H1 (cell line): Measurements from ENCODE around the gene STK33. TPM values are rescaled to one million over a fixed set of nuclear protein-coding genes. Genes with fewer than 3 reads are reported as not detected.

ENCODE experiments used
- CTCF ChIA-PET: fragments of 300-600 bp; sonication (Branson Sonifier 250); formaldehyde crosslinking; loops from one replicate; lab custom pipeline; 2021; ENCODE audit not compliant: partially characterized antibody; lab: Charles Lee
- POLR2A ChIA-PET: fragments of 300-600 bp; sonication (Branson Sonifier 250); formaldehyde crosslinking; loops from one replicate; lab custom pipeline; 2021; ENCODE audit warnings: inconsistent platforms; ENCODE audit not compliant: partially characterized antibody; lab: Charles Lee
- DNase-seq, 2 experiments: peaks; one replicate each; pipeline versions ENCODE4 v3.0.0 to v3.0.0-alpha.2; 2010 to 2022; ENCODE audit warnings: low spot score in 2 of 2, low read depth in 1 of 2, mixed read lengths in 1 of 2
- FAIRE-seq: peaks from 2 replicates; lab custom pipeline; 2011; peaks lifted over from hg19 to GRCh38; lab: Jason Lieb, UNC
- H2AFZ ChIP-seq: 2 replicates; pipeline ENCODE4 v1.8.1; 2012; ENCODE audit warnings: low read length, inconsistent platforms
- H2AK5ac ChIP-seq: 2 replicates; pipeline ENCODE4 v1.6.1; 2013; ENCODE audit warnings: low read depth, low read length
- H2BK120ac ChIP-seq: replicated peaks from 2 replicates; pipeline ENCODE3; 2013; ENCODE audit warnings: low read depth, low read length, inconsistent platforms
- H2BK12ac ChIP-seq: 2 replicates; pipeline ENCODE4 v1.6.1; 2013; ENCODE audit warnings: low read depth, low read length
- H2BK15ac ChIP-seq: 2 replicates; pipeline ENCODE4 v1.6.1; 2013; ENCODE audit warnings: low read length
- H2BK20ac ChIP-seq: 2 replicates; pipeline ENCODE4 v1.6.1; 2013; ENCODE audit warnings: low read length
- H2BK5ac ChIP-seq: 2 replicates; pipeline ENCODE4 v1.6.1; 2013; ENCODE audit warnings: low read depth, low read length
- H3K14ac ChIP-seq: 2 replicates; pipeline ENCODE4 v1.6.1; 2013; ENCODE audit warnings: inconsistent platforms; ENCODE audit not compliant: insufficient read length
- H3K18ac ChIP-seq: 2 replicates; pipeline ENCODE4 v1.6.1; 2013; ENCODE audit warnings: low read length; ENCODE audit errors: extremely low read depth
- H3K23ac ChIP-seq: 2 replicates; pipeline ENCODE4 v1.6.1; 2013; ENCODE audit warnings: inconsistent platforms; ENCODE audit not compliant: insufficient read length
- H3K23me2 ChIP-seq: 2 replicates; pipeline ENCODE4 v1.6.1; 2013; ENCODE audit warnings: low read depth, low read length
- H3K27ac ChIP-seq: 2 replicates; pipeline ENCODE4 v1.6.1; 2011; ENCODE audit warnings: low read depth, low read length, inconsistent platforms
- H3K27me3 ChIP-seq, 4 experiments: replicated peaks in 1 of 4; 1 replicate in 1 of 4; 2 replicates in 3 of 4; pipeline versions ENCODE4 v1.6.1 to v1.8.1; 2011 to 2013; ENCODE audit warnings: low read length in 3 of 4, mild to moderate bottlenecking in 3 of 4, inconsistent platforms in 2 of 4, mixed read lengths in 2 of 4, moderate library complexity in 1 of 4; ENCODE audit not compliant: control insufficient read depth in 3 of 4, insufficient read depth in 3 of 4; ENCODE audit errors: extremely low read depth in 1 of 4
- H3K36me3 ChIP-seq, 4 experiments: 2 replicates each; pipeline versions ENCODE4 v1.6.1 to v1.8.1; 2011 to 2013; ENCODE audit warnings: mild to moderate bottlenecking in 4 of 4, low read length in 3 of 4, moderate library complexity in 2 of 4, control low read depth in 1 of 4, inconsistent platforms in 1 of 4; ENCODE audit not compliant: insufficient read depth in 4 of 4, control insufficient read depth in 2 of 4
- H3K4ac ChIP-seq: replicated peaks from 2 replicates; pipeline ENCODE3; 2013; ENCODE audit warnings: low read length, low read depth, mixed read lengths, inconsistent platforms; ENCODE audit not compliant: insufficient read length
- H3K4me1 ChIP-seq, 4 experiments: replicated peaks in 1 of 4; 1 replicate in 1 of 4; 2 replicates in 3 of 4; pipeline versions ENCODE4 v1.6.1 to v1.8.1; 2011 to 2013; ENCODE audit warnings: low read length in 3 of 4, inconsistent platforms in 2 of 4, mixed read lengths in 1 of 4; ENCODE audit not compliant: insufficient read depth in 4 of 4, control insufficient read depth in 3 of 4
- H3K4me2 ChIP-seq, 2 experiments: 2 replicates each; pipeline versions ENCODE4 v1.6.1 to v1.8.1; 2011 to 2013; ENCODE audit warnings: low read depth in 2 of 2, low read length in 2 of 2, control low read depth in 1 of 2, inconsistent platforms in 1 of 2, mild to moderate bottlenecking in 1 of 2; ENCODE audit not compliant: insufficient read depth in 1 of 2
- H3K4me3 ChIP-seq, 4 experiments: fragments of 200-600, 300-600 bp in 1 of 4; sonication (generic), shearing (Covaris generic), sonication (Bioruptor Twin) in 1 of 4; 2 replicates each; pipeline versions ENCODE4 v1.5.1 to v1.8.1; 2011 to 2016; ENCODE audit warnings: low read length in 4 of 4, low read depth in 3 of 4, control low read depth in 2 of 4, inconsistent platforms in 2 of 4, mild to moderate bottlenecking in 2 of 4, mixed read lengths in 1 of 4, moderate library complexity in 1 of 4; ENCODE audit not compliant: insufficient read depth in 2 of 4; ENCODE audit errors: extremely low read depth in 1 of 4
- H3K56ac ChIP-seq: replicated peaks from 2 replicates; pipeline ENCODE3; 2013; ENCODE audit warnings: low read depth, mild to moderate bottlenecking, mixed read lengths, low read length, inconsistent platforms; ENCODE audit not compliant: insufficient read length
- H3K79me1 ChIP-seq: 2 replicates; pipeline ENCODE4 v1.6.1; 2013; ENCODE audit warnings: low read depth, low read length, control low read depth
- H3K79me2 ChIP-seq, 2 experiments: 2 replicates each; pipeline versions ENCODE4 v1.6.1 to v1.8.1; 2012 to 2013; ENCODE audit warnings: low read length in 2 of 2, mild to moderate bottlenecking in 2 of 2, inconsistent platforms in 1 of 2; ENCODE audit not compliant: insufficient read depth in 2 of 2, control insufficient read depth in 1 of 2
- H3K9ac ChIP-seq, 4 experiments: replicated peaks in 1 of 4; 1 replicate in 1 of 4; 2 replicates in 3 of 4; pipeline versions ENCODE4 v1.6.1 to v1.8.1; 2011 to 2013; ENCODE audit warnings: low read depth in 3 of 4, low read length in 3 of 4, control low read depth in 2 of 4, mild to moderate bottlenecking in 2 of 4, moderate library complexity in 2 of 4, inconsistent platforms in 1 of 4; ENCODE audit errors: extremely low read depth in 1 of 4
- H3K9me3 ChIP-seq, 2 experiments: 2 replicates each; pipeline versions ENCODE4 v1.6.1 to v1.8.1; 2012 to 2013; ENCODE audit warnings: mild to moderate bottlenecking in 2 of 2, moderate library complexity in 2 of 2, control low read depth in 1 of 2, inconsistent platforms in 1 of 2, low read depth in 1 of 2, low read length in 1 of 2, mixed read lengths in 1 of 2; ENCODE audit not compliant: insufficient read depth in 2 of 2
- H4K20me1 ChIP-seq, 2 experiments: replicated peaks in 1 of 2; 2 replicates each; pipeline versions ENCODE3 to v1.8.1; 2011 to 2013; ENCODE audit warnings: inconsistent platforms in 2 of 2, low read length in 2 of 2, mild to moderate bottlenecking in 1 of 2; ENCODE audit not compliant: insufficient read depth in 2 of 2, control insufficient read depth in 1 of 2
- H4K5ac ChIP-seq: 2 replicates; pipeline ENCODE4 v1.6.1; 2013; ENCODE audit warnings: low read length, low read depth, mixed read lengths, inconsistent platforms; ENCODE audit not compliant: insufficient read length
- H4K8ac ChIP-seq: 2 replicates; pipeline ENCODE4 v1.8.0; 2013; ENCODE audit warnings: mild to moderate bottlenecking, moderate library complexity, low read length, inconsistent platforms; ENCODE audit not compliant: insufficient read depth; ENCODE audit errors: extremely low read depth
- H4K91ac ChIP-seq: replicated peaks from 2 replicates; pipeline ENCODE3; 2013; ENCODE audit warnings: low read length, mixed read lengths, inconsistent platforms; ENCODE audit not compliant: insufficient read length
- WGBS, 2 experiments: shearing (Covaris generic) in 1 of 2; methylation state at CpG; one replicate each; pipeline versions ENCODE4 v1.1.6 to v1.1.7; 2013 to 2015; ENCODE audit warnings: low lambda C conversion rate in 2 of 2, mixed read lengths in 2 of 2, inconsistent platforms in 1 of 2, low coverage in 1 of 2, missing lambda C conversion rate in 1 of 2; ENCODE audit not compliant: insufficient replicate concordance in 2 of 2, insufficient coverage in 1 of 2, insufficient read length in 1 of 2; ENCODE audit errors: extremely low coverage in 1 of 2, missing lambda C conversion rate in 1 of 2; 5-methylcytosine and 5-hydroxymethylcytosine counted together
- polyA plus RNA-seq, 7 experiments: library from polyadenylated mRNA; depleted of rRNA in 3 of 7; stranded (reverse) in 5 of 7; unstranded in 2 of 7; fragments of >200 nt in 5 of 7; fragments of 200-250 nt in 2 of 7; gene quantifications; 1 replicate in 5 of 7; 2 replicates in 1 of 7; 4 replicates in 1 of 7; pipeline versions ENCODE4 v1.2.1 to v1.2.3, GENCODE V29; 2011 to 2013; ENCODE audit warnings: missing spikeins in 2 of 7, mixed read lengths in 2 of 7
- total RNA-seq: library from RNA; stranded (reverse); fragmentation: NEBNext Ultra II Directional; extraction: Animal tissue kit (Norgen Biotek cat#: 25700); gene quantifications from 2 replicates; pipeline ENCODE4 v1.2.1, GENCODE V29; 2021

The STK33 gene
- total and polyA plus RNA-seq, 2 of the 8 experiments (the other 6 are each of a cell fraction or from before 2014, with no cell fraction given): 8.8 to 25.1 TPM

- FAIRE-seq: peak; percentile 7
- POLR2A ChIA-PET: interaction anchor here (0.6 kb wide), 1 partner anchor 1652 kb away, joined by 3 read pairs; no protein-coding TSS in a partner anchor
- Histone ChIP-seq H3K36me3 (no peaks in the 10 kb centered on the region), H4K20me1 (no peaks in the 10 kb centered on the region), H3K9ac (no peak overlapping the region), H3K4me1 (no peaks in the 10 kb centered on the region), H3K23ac (no peak overlapping the region), H2AFZ (no peak overlapping the region), H2BK120ac (no peak overlapping the region), H3K4me3 (no peak overlapping the region), H2BK20ac (no peak overlapping the region), H3K27ac (no peak overlapping the region), H3K23me2 (no peaks in the 10 kb centered on the region), H3K27me3 (no peaks in the 10 kb centered on the region), H3K79me1 (peaks cover 2% of the 10 kb centered on the region; the same call in 1 of the 2 replicates), H2BK15ac (no peak overlapping the region), H2BK12ac (no peak overlapping the region), H3K18ac (no peak overlapping the region), H4K5ac (no peak overlapping the region), H3K14ac (no peak overlapping the region), H3K56ac (no peak overlapping the region), H3K4ac (no peak overlapping the region), H4K8ac (no peak overlapping the region), H3K4me2 (no peak overlapping the region), H3K79me2 (peaks cover 0 to 6% of the 10 kb centered on the region in 2 experiments; a peak in 1 of 4 replicates), H3K9me3 (peaks cover 0 to 2% of the 10 kb centered on the region in 2 experiments; a peak in 1 of 4 replicates), H4K91ac (no peak overlapping the region), H2AK5ac (no peak overlapping the region), H2BK5ac (no peak overlapping the region)
- CTCF ChIA-PET: interaction anchor here (1.0 to 1.4 kb wide), 4 partner anchors 11 to 67 kb away, joined by 3 to 4 read pairs (median 4); no protein-coding TSS in a partner anchor
- DNase-seq: no peak
- 79% methylated on average over 3 of the region's 3 CpGs; no CpG with 5 or more reads in 1 of the 2 experiments for WGBS, 2 experiments
Observed at GRCh38 chr11:8581300-8581699, 12.7 kb downstream of the STK33 start.
